ENCODE results near the gene HOXD13.

The HOXD13 gene

DNA sequence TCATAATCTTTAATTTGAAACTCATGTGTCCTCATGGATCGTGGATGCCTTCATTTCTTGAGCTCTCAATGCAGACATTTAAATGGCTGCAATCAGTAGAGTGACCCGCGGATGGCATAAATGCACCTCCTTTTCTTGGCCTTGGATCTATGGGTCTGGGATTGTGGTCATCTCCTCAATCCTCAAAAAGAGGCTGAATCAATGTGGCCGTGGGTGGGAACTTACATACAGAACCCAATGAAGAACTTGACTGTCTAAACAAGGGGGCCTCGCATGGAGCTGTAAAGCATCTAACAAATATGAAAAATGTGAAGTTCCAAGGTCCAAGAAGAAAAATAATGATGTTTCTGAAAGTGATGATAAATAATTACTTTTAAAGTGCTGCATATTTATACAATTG, 2.9 kb downstream of the HOXD13 start:
- Histone ChIP-seq H3K4me3 (peak overlapping the region; percentile 89), H3K36me3 (ENCODE audit: insufficient read depth, low read length) (peaks cover 20% of the 10 kb centered on the region), H3K9me3 (ENCODE audit: low read depth, low read length) (no peaks in the 10 kb centered on the region), H3K9ac (ENCODE audit: insufficient read length) (peak overlapping the region; percentile 90), H3K27ac (peak overlapping the region; percentile 96)
- no peak for DNase-seq (ENCODE audit: low read depth, low spot score)
- TF ChIP-seq FOXP2 (optimal IDR thresholded peaks at IDR 0.05; ENCODE audit: control extremely low read depth, extremely low read length, insufficient read depth) (no peak), POLR2AphosphoS5 (IDR thresholded peaks at IDR 0.05; ENCODE audit: borderline replicate concordance, low read depth, low read length) (no peak), EZH2 (IDR thresholded peaks at IDR 0.05) (no peak)

DNA sequence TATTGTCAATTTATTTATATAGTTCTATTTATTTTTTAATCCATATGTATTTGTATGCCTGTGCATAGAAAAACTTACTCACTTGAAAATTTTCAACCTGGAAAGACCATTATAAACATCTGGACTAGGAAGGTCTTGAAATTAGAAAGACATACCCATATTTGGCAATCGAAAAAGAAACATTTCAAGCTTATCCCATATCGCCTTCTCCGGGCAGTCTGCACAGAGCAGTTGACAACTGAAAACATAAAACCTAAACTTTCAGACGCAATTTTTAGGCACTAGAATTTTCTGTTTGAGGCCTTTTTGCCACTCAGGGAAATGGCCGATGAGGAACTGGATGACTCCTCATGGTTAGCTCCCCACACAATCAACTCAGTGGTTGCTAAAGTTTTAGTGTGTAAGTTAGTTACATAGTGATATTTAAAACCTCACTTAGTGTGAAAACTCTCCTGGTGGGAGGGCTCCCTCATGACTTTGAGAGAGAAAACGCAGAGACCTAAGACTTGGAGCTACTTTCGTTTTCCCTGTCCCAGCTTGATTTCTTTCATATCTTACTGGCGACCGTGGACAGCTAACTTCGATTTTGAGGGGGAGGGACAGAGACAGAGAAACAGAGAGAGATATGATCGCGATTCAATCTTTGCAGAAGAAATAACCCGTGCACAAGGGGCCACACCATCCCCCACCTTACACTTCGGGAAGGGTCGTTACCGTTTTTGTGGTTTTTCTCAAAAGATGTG, 3.9 kb downstream of the HOXD13 start:
- DNase-seq (ENCODE audit: low read depth, low spot score), result no peak
- no peak; the same call in 1 of the 2 replicates for TF ChIP-seq POLR2AphosphoS5 (IDR thresholded peaks at IDR 0.05; ENCODE audit: borderline replicate concordance, low read depth, low read length)
- no peak for TF ChIP-seq EZH2 (IDR thresholded peaks at IDR 0.05)
- TF ChIP-seq FOXP2 (optimal IDR thresholded peaks at IDR 0.05; ENCODE audit: control extremely low read depth, extremely low read length, insufficient read depth), result no peak
- Histone ChIP-seq H3K4me3 (peak overlapping the region; percentile 89), H3K9ac (ENCODE audit: insufficient read length) (peak overlapping the region; percentile 90), H3K27ac (peak overlapping the region; percentile 96), H3K36me3 (ENCODE audit: insufficient read depth, low read length) (peaks cover 20% of the 10 kb centered on the region), H3K9me3 (ENCODE audit: low read depth, low read length) (no peaks in the 10 kb centered on the region)

DNA sequence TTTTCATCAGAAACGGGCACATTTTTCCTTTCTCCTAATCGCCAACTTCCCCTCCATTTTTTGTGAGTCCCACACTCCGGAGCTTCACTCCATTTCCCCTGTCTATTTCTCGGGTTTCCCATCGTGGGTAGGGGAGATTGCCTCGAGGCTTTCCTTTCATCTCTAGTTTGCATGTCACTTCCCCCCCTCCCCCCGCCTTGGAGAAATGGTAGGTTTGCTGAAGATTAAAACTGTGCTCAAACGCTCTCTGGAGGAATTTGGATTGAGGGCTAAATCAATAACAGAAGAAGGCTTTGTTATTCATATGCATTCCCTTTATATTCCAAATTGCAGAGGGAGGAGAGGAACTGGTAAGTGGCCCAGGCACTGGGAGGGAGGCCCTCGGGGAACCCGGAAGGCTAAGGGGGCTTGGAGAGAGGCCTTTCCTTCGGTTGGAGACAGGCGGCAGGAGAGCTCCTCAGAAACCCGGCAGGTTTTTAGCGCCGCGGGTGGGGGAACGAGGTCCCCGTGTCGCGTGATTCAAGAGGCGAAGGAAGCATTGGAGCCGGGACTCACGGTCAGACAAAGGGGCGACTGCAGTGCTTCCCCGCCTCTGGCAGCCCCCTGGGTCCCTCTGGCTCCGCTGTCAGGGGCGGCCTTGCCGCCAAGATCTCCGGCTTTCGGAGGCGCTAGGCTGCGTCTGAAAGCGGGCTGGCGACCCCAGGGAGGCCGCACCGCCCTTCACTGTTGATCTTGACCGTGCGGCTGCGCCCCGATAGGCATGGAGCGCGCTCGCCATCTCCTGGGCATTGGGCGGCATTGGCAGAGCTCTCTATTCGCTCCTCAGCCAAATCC, 4.7 kb downstream of the HOXD13 start:
- DNase-seq (ENCODE audit: low read depth, low spot score), result peak; percentile 73
- H3K9me3 ChIP-seq (ENCODE audit: low read depth, low read length), result no peaks in the 10 kb centered on the region
- peak overlapping the region; percentile 96 for H3K27ac ChIP-seq
- H3K4me3 ChIP-seq, result peak overlapping the region; percentile 89
- peak; percentile 42 for TF ChIP-seq FOXP2 (optimal IDR thresholded peaks at IDR 0.05; ENCODE audit: control extremely low read depth, extremely low read length, insufficient read depth)
- TF ChIP-seq POLR2AphosphoS5 (IDR thresholded peaks at IDR 0.05; ENCODE audit: borderline replicate concordance, low read depth, low read length), result no peak; the same call in none of the 2 replicates
- no peak for TF ChIP-seq EZH2 (IDR thresholded peaks at IDR 0.05)
- H3K9ac ChIP-seq (ENCODE audit: insufficient read length), result peak overlapping the region; percentile 90
- peaks cover 20% of the 10 kb centered on the region for H3K36me3 ChIP-seq (ENCODE audit: insufficient read depth, low read length)

DNA sequence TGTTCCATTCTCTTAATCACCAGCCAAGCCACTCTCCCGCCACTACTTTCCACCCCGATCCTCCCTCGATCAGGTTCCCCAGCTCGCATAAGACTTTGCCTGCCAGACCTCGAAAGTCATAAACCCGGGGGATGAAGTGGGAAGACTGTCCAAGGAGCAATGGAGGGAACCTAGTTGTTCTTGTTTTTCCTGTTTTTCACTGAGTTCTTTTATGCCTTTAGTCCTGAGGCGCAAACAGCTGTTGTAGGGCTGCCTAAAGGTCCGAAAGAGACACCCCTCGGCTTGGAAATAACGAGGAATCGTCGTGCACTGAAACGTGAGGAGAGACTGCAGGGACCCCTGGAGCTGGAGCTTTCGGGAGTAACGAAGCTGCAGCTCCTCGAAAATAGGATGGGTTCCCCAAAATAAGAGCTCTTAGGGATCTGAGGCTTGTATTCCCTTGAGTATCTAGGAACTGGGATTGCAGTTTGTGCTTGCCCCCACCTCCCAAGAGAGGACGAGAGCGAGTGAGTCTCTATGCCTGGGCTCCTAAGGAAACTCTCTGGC, 5.4 kb downstream of the HOXD13 start:
- peak overlapping the region; percentile 89 for H3K4me3 ChIP-seq
- H3K9ac ChIP-seq (ENCODE audit: insufficient read length), result peak overlapping the region; percentile 90
- TF ChIP-seq FOXP2 (optimal IDR thresholded peaks at IDR 0.05; ENCODE audit: control extremely low read depth, extremely low read length, insufficient read depth) (no peak), POLR2AphosphoS5 (IDR thresholded peaks at IDR 0.05; ENCODE audit: borderline replicate concordance, low read depth, low read length) (no peak), EZH2 (IDR thresholded peaks at IDR 0.05) (no peak)
- H3K36me3 ChIP-seq (ENCODE audit: insufficient read depth, low read length), result peaks cover 20% of the 10 kb centered on the region
- no peaks in the 10 kb centered on the region for H3K9me3 ChIP-seq (ENCODE audit: low read depth, low read length)
- no peak for DNase-seq (ENCODE audit: low read depth, low spot score)
- H3K27ac ChIP-seq, result peak overlapping the region; percentile 96

DNA sequence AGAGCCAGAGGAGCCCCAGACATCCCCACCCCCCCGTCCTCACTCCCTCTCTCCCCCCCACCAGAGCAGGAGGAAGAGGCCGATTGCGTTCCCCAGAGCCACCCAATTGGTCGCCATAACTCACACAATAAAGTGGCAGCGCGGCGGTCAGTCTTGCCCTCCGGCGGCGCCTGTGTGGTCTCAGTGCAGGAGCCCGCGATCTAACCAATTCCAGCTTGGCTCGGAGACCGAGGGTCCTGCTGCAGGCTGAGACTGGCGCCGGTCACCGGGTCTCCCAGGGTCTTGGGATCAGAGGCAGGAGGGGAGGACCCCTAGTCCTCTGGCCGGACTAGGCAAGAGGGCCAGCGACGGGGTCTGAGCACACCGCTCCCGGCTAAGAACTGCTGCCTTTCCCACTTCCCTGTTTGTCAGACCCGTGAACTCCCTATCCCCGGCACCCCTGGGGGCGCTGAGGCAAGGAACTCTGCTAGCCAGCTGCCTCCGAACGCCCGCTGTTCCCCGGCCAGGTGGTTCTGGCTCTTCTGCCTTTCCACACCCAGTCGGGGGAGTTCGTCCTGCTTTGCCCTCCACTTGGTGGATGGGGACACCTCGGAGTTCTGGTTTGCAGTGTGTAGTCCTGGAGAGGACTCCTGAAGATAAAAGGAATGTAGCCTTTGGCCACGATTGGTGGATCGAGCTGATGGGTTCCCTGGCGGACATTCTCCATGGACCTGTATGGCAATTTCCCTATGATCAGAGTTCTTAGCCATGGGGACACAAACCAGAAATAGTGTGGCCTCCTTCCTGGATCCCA, 6.0 kb downstream of the HOXD13 start:
- Histone ChIP-seq H3K9me3 (ENCODE audit: low read depth, low read length) (no peaks in the 10 kb centered on the region), H3K36me3 (ENCODE audit: insufficient read depth, low read length) (peaks cover 20% of the 10 kb centered on the region), H3K9ac (ENCODE audit: insufficient read length) (no peak overlapping the region), H3K27ac (no peak overlapping the region), H3K4me3 (no peak overlapping the region; the same call in 1 of the 2 replicates)
- TF ChIP-seq FOXP2 (optimal IDR thresholded peaks at IDR 0.05; ENCODE audit: control extremely low read depth, extremely low read length, insufficient read depth), result no peak
- TF ChIP-seq EZH2 (IDR thresholded peaks at IDR 0.05), result no peak
- TF ChIP-seq POLR2AphosphoS5 (IDR thresholded peaks at IDR 0.05; ENCODE audit: borderline replicate concordance, low read depth, low read length), result no peak
- DNase-seq (ENCODE audit: low read depth, low spot score), result no peak

DNA sequence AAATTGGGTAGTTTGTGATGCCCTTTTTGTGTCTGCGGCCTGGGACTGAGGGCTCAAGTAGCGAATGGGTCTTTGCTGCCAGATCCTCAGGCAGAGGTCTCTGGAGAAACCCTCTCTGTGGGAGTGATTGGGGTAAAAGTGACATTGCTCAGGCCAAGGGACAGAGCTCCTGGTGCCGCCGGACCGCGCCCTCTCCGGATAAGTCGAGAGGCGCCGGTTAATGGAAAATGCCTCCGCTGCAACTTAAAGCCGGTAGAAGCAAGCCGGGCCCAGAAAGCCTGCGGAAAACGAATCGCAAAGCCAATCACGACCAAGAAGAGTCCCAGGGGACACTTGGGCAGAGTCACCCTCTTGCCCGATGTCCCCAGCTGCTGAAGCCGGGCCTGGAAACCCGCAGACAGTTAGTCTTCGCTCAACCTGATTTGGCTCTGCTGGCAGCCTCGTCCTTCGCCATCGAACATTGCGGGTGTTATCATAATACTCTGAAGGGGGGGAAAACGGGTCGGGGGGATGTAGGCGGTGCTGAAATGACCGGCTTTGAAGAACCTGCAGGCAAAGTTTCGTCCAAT, 6.7 kb downstream of the HOXD13 start:
- Histone ChIP-seq H3K4me3 (no peak overlapping the region), H3K9ac (ENCODE audit: insufficient read length) (no peak overlapping the region), H3K36me3 (ENCODE audit: insufficient read depth, low read length) (peaks cover 17% of the 10 kb centered on the region), H3K27ac (no peak overlapping the region), H3K9me3 (ENCODE audit: low read depth, low read length) (no peaks in the 10 kb centered on the region)
- no peak for DNase-seq (ENCODE audit: low read depth, low spot score)
- TF ChIP-seq EZH2 (IDR thresholded peaks at IDR 0.05) (no peak), FOXP2 (optimal IDR thresholded peaks at IDR 0.05; ENCODE audit: control extremely low read depth, extremely low read length, insufficient read depth) (no peak), POLR2AphosphoS5 (IDR thresholded peaks at IDR 0.05; ENCODE audit: borderline replicate concordance, low read depth, low read length) (no peak)

DNA sequence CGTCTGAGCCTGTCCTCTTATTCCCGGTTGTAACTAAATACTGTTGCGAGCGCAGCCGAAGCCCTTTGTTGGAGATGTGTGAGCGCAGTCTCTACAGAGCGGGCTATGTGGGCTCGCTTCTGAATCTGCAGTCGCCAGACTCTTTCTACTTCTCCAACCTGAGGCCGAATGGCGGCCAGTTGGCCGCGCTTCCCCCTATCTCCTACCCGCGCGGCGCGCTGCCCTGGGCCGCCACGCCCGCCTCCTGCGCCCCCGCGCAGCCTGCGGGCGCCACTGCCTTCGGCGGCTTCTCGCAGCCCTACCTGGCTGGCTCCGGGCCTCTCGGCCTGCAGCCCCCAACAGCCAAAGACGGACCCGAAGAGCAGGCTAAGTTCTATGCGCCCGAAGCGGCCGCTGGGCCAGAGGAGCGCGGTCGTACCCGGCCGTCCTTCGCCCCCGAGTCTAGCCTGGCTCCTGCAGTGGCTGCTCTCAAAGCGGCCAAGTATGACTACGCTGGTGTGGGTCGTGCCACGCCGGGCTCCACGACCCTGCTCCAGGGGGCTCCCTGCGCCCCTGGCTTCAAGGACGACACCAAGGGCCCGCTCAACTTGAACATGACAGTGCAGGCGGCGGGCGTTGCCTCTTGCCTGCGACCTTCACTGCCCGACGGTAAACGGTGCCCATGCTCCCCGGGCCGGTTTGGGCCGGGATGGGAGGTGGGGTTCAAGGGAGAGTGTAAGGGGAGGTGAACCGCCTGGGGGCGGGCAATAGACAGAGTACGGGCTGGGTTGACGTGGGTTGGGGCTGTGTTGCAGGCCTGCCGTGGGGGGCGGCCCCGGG, 7.4 kb downstream of the HOXD13 start, which contains the start of gene HOXD12:
Gene HOXD12 (plus strand): TSS at position 68 of the 819 bp plus-strand sequence. CDS start 7 bp downstream, at position 75.
- DNase-seq (ENCODE audit: low read depth, low spot score), result no peak
- H3K4me3 ChIP-seq, result no peak within 1 kb of the TSS
- peak within 1 kb of the TSS; percentile 84 for H3K27ac ChIP-seq
- TF ChIP-seq POLR2AphosphoS5 (IDR thresholded peaks at IDR 0.05; ENCODE audit: borderline replicate concordance, low read depth, low read length) (no peak), FOXP2 (optimal IDR thresholded peaks at IDR 0.05; ENCODE audit: control extremely low read depth, extremely low read length, insufficient read depth) (no peak), EZH2 (IDR thresholded peaks at IDR 0.05) (no peak)
- H3K9ac ChIP-seq (ENCODE audit: insufficient read length), result no peak within 1 kb of the TSS
- H3K9me3 ChIP-seq (ENCODE audit: low read depth, low read length), result no peaks in the 10 kb centered on the region
- peaks cover 10% of the 10 kb centered on the region for H3K36me3 ChIP-seq (ENCODE audit: insufficient read depth, low read length)

Data from SK-N-MC (cell line).